CD4-positive, alpha-beta T cell treated with Interleukin-2 at 100 ng/mL for 4 hours (primary cell): ENCODE results near the gene ZMPSTE24.

Source experiments
- DNase-seq: peaks from one replicate; pipeline ENCODE4 v3.0.0-alpha.2; 2020; ENCODE audit warnings: low spot score

ZMPSTE24 gene

GRCh38 chr1:40264354-40264781, 6.3 kb downstream of the ZMPSTE24 start:
- DNase-seq, result no peak

GRCh38 chr1:40265298-40265697, 7.3 kb downstream of the ZMPSTE24 start:
- no peak for DNase-seq

GRCh38 chr1:40265919-40266318, 7.9 kb downstream of the ZMPSTE24 start:
- no peak for DNase-seq

- DNase-seq, result no peak
These were observed 8.9 kb downstream of the ZMPSTE24 start for GRCh38 chr1:40266786-40267535.

GRCh38 chr1:40267767-40268187, 9.7 kb downstream of the ZMPSTE24 start:
- DNase-seq, result no peak

GRCh38 chr1:40268211-40268610, 10.2 kb downstream of the ZMPSTE24 start:
- DNase-seq, result no peak

GRCh38 chr1:40270152-40270834, 12.3 kb downstream of the ZMPSTE24 start:
- no peak for DNase-seq

GRCh38 chr1:40272653-40273213, 14.7 kb downstream of the ZMPSTE24 start:
- DNase-seq, result no peak

GRCh38 chr1:40273547-40274166, 15.6 kb downstream of the ZMPSTE24 start:
- no peak for DNase-seq

- DNase-seq, result no peak
These were observed 16.3 kb downstream of the ZMPSTE24 start for GRCh38 chr1:40274331-40274730.

GRCh38 chr1:40276122-40276521, 18.1 kb downstream of the ZMPSTE24 start:
- DNase-seq, result no peak

GRCh38 chr1:40281853-40282252, 23.8 kb downstream of the ZMPSTE24 start:
- DNase-seq, result no peak

- no peak for DNase-seq
These were observed 33.3 kb downstream of the ZMPSTE24 start for GRCh38 chr1:40291293-40291692.

GRCh38 chr1:40299366-40300248, 41.6 kb downstream of the ZMPSTE24 start:
- DNase-seq, result no peak

GRCh38 chr1:40300249-40300567, 42.2 kb downstream of the ZMPSTE24 start:
- DNase-seq, result no peak

GRCh38 chr1:40300651-40301050, 42.6 kb downstream of the ZMPSTE24 start:
- no peak for DNase-seq

GRCh38 chr1:40301066-40301465, 43.0 kb downstream of the ZMPSTE24 start:
- no peak for DNase-seq

- no peak for DNase-seq
These were observed 43.7 kb downstream of the ZMPSTE24 start for GRCh38 chr1:40301541-40302299.

GRCh38 chr1:40302475-40302874, 44.4 kb downstream of the ZMPSTE24 start:
- no peak for DNase-seq

- no peak for DNase-seq
These were observed 45.2 kb downstream of the ZMPSTE24 start for GRCh38 chr1:40303051-40303771.
